ENCODE data around the gene BMP8A. TPM values are rescaled to one million over a fixed set of nuclear protein-coding genes. Genes with fewer than 3 reads are reported as not detected.

Gene BMP8A
- total RNA-seq, 1 donor from 2014 or later: not detected

DNA sequence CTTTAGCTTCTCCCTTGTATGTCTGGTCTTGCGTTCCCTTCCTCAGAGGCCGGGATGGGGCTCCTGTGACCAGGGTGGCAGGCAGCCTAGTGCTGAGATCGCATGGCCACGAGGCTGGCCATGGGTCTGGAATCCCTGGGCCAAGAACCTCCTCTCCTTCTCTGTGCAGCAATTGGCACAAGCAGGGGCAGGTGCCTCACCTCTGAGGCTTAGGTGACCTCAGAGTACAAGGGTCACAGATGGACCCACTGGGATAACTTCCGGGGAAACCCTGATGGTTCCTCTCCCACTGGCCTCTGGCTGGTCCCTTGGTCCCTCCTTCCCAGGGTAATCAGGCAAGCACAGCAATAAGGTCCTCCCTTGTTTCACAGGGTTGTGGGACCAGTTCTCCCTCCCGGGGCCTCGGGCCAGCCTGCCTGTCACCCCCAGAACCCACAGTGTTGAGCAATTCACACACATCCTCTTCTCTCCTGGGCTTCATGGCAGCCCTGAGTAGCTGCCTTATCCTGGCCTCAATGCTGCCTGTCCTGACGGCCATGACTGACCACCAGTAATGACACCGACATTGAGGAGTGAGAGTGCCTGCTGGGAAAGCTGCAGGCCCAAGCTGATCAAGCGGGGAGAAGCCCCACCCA is 38.6 kb downstream of the BMP8A start:
- ATAC-seq: no peak

GRCh38 chr1:39531526-39531925 is 40.1 kb downstream of the BMP8A start:
- ATAC-seq: no peak

DNA sequence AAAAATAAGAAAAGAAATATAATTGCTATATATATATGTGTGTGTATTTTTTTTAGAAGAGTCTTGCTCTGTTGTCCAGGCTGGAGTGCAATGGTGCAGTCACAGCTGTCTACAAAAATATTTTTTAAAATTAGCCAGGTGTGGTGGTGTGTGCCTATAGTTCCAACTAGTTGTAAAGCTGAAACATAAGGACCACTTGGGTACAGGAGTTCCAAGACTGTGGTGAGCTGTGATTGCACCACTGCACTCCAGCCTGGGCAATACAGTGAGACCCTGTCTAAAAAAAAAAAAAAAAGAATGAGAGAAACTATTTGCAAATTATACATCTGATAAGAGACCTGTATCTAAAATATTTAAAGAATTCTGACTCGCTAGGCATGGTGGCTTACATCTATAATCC is 42.0 kb downstream of the BMP8A start:
- ATAC-seq: no peak

DNA sequence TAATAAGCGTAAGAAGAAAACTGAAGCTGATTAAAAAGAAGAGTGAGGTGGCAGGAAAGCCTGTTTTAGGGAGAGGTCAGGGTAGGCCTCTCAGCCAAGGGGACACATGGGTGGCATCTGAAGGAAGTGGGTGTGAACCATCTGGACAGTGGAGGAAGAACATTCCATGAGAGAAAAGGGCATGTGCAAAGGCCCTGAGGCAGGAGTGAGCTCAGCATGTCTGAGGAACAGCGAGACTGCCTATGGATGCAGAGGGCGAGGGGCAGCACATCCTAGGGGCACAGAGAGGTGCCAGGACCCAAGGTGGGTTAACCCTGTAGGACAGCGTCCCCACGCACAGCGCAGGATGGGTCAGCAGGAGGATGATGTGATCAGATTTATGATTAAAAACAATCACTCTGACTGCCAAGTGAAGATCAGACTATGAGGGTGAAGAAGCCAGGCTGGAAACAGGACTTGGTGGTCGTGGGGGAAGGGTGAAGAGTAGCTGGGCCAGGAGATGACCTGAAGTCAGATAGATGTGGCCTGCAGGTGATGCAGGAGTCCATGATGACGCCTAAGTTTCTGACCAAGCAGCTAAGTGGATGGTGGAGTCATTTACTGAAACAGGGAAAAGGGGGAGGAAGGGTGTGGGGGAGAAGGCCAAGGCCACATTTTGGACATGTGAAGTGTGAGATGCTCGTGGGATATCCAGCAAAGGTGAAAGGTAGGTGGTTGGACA is 47.3 kb downstream of the BMP8A start:
- no peak for ATAC-seq

DNA sequence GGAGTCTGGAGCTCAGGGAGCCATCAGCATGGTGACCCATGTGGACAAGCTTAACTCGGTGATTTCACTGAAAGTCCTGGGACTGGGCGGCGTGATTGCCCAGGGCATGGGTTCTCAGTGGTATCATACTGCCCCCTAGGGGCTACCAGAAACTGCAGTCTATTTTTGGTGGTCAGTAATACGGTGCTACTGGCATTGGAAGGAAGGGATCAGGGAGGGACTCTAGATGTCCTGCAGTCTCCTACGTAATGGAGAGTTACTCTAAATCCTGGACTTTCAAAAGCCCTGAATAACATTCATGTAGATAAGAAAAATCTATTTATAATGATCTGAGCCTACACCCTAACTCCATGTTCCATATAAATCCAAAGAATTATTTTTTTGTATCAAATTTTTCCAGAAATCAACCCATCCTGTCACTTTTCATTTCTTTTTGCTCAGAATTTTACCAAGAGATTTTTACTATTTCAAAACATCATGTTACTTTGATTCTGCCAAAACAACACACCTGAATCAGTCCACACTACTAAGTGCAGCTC is 47.9 kb downstream of the BMP8A start:
- peak; percentile 85 for ATAC-seq

DNA sequence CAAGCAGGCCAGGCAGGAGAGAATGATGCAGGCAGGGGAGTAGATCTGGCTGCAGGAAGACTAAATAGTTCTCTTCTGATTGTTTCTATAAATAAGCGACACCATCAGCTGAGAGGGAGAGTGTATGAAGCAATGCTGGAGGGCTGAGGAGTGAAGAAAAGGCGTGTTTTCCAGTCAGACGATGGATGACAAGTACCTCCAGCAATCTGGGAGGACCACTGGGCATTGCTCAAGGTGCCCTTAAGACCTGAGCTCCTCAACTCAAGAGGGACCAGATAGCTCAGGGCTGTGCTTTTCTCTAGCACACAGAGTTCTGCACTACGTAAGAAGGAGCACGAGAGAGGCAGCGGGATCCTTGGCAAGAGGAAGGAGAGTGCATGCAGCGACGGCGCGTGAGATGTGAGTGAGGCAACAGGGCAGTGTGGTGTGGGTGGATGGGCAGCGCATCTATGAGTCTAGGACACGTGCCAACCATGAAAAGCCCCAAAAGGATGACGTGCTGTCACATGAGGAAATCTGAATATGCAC is 49.1 kb downstream of the BMP8A start:
- peak; percentile 31 for ATAC-seq

DNA sequence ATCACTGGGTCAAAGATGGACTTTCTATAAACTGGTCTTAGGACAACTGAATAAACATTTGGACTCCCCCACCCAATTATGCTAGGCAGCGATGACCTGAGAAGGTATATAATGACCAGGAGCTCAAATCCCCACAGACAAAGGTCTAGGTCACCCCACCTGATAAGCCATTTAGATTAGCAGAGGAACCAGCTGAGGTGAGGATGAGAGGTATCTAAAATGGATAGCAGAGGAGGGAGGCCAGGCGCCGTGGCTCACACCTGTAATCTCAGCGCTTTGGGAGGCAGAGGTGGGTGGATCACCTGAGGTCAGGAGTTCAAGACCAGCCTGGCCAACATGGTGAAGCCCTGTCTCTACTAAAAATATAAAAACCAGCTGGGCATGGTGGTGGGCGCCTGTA is 51.5 kb downstream of the BMP8A start:
- no peak for ATAC-seq

DNA sequence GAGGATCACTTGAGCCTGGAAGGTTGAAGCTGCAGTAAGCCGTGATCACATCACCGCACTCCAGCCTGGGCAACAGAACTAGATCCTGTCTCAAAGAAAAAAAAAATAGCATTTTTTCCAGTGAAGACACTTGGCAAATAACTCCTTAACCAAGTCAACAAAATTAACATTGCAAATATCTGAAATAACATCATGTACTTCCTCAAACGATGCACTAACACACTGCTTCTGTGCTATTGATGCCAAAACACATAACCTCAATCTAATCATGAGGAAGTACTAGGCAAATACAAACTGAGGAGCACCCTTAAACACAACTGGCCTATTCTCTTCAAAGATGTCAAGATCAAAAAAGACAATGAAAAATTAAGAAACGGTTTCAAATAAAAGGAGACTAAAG is 52.9 kb downstream of the BMP8A start:
- ATAC-seq: no peak

- no peak for ATAC-seq
These were observed 54.1 kb downstream of the BMP8A start for GRCh38 chr1:39545531-39545930.

- ATAC-seq: no peak
These were observed 62.8 kb downstream of the BMP8A start for GRCh38 chr1:39554277-39554676.

DNA sequence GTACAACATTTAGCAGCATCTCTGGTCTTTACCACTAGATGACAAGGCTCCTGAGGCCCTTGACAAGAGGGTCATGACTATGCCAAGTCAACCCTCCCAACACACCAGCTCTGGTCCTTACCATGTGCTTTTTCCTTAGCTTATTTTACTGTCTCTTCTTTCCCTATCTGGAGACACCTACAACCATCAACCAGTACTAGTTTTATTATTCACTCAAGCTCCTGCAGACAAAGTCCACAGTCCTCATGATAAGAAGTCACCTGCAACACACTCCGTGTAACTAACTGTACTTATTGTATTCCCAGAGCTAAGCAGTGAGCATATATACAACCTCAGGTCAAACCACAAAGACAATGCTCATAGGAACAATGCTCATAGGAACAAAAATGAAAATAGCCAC is 69.8 kb downstream of the BMP8A start:
- no peak for ATAC-seq

DNA sequence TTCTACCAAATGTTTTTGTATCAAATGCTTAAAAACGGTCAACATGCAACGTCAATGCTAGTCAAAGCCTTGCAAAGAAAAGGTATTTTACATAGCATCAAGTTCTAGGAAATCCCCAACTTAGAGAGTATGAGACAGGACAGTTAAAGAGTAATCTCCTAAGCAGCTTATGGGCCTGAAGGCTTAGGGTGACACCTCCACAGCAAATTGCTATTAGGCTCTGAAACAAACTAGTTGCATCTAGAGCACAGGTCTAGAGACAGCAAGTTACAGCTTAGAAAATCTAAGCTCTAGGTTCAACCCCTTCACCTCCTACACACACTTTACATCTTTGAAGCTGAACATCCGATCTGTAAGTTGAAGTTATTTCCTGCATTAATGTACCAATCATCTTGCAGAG is 71.5 kb downstream of the BMP8A start:
- ATAC-seq: no peak

DNA sequence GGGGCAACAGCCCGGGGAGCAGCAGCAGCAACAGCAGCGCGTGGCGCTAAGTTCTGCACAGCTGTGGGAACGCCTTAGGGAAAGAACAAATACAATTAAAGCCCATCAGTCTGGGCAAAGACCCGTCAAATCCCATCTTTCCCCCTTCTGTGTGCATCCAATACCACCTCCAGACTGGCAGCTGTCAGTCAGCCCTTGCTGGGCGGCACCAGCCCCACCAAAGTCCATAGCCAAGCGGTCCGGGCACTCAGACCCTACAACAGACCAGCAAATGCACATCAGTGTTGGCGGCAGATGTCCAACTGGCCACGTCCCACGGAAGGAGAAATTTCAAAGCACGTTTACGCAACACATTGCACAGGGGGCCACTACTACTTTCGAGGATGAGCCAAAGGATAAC is 72.2 kb downstream of the BMP8A start:
- ATAC-seq: no peak

GRCh38 chr1:39564340-39564739 is 72.9 kb downstream of the BMP8A start:
- ATAC-seq: no peak

GRCh38 chr1:39564941-39565340 is 73.5 kb downstream of the BMP8A start:
- no peak for ATAC-seq

- ATAC-seq: no peak
These were observed 75.2 kb downstream of the BMP8A start for GRCh38 chr1:39566441-39567137.

GRCh38 chr1:39567302-39567701 is 75.9 kb downstream of the BMP8A start:
- ATAC-seq: no peak

DNA sequence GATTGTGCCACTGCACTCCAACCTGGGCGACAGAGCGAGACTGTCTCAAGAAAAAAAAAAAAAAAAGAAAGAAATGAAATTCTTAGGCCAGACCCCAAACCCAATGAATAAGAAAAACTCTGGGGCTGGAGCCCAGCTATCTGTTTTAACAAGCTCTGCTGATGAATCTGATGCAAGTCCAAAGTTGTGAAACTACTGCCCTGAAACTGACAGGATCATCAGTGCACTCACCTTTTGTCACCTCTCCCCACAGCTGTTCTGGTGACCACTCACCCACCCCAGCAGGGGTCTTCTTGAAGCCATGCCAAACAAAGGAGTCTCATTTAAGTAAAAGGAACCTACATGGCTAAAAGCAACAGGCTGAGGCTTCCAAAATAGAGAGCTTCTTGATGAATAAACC is 76.8 kb downstream of the BMP8A start:
- ATAC-seq: no peak

DNA sequence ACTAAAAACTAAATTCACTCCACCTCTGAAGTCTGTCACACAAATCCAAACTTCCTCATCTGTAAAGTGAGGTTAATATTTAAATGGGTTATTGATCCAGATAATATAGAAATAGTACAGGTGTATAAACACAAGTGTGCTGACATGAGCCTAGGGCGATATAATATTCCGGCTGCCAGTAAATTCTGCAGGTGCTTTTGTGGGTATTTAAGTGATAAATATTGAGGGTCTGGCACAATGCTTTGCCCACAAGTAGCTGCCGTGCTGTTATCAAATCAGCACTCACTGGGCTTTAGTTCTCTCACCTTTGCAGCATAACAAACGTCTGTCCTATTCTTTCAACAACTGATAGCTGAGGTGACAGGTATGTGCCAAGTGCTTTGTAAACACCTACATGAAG is 77.6 kb downstream of the BMP8A start:
- ATAC-seq: no peak

DNA sequence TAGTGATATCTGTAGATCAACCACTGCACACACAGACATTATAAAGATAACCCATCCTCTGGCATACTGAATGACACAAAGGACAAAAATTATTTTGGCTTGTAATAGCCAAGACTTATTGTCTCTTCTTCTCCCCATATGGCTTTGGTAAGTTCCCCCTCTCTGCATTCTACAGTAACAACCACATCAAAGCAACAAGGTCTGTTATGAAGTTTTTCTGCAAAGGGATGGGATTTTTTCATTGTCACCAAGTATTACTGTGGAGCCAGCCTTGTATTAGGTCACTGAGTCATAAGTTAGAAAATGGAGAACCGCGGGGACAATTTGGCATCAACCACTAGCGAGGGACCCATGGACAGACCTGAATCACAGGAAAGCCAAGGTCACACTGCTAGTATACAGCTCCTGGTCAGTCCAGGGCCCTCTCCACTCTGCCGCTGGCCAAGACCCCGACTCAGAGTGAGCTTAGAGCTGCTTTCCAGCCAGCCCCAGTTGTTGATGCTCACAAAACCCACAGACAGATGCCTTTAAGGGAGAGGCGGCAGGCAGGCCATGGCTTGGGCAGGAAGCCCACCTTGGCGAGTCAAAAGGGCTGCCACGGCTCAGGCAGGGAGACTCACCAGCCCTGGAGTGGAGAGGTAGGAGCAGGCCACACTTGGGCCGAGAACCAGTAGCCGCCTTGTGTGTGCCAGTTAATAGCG is 79.2 kb downstream of the BMP8A start:
- ATAC-seq: no peak

DNA sequence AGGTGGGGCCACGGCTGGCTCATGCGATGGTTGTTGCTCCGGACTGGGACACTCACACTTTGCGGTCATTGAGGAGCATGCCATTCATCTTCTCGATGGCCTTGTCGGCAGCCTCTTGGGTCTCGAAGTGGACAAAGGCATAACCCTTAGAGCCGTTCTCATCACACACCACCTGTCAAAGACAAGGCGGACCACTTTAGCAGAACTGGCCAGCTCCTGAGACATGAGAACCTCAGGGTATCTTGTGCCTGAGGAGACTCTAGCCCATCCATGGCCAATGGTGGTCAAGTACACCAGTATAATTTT is 79.7 kb downstream of the BMP8A start:
- no peak for ATAC-seq

- ATAC-seq: no peak
These were observed 81.1 kb downstream of the BMP8A start for GRCh38 chr1:39572379-39573096.

All from esophagus mucosa (tissue), 1 donor.